NCI-H2196 treated with DMSO at 0.1 percent for 48 hours (cell line): ENCODE measurements around the gene MYL12A.
"Not testable (repeated sequence)": the region's sequence is repeated elsewhere in the genome, so short reads cannot be mapped to it uniquely, and the experiment has no call there.

Experiments
- DNase-seq: peaks from one replicate; lab custom pipeline; 2025; ENCODE audit not compliant: unreplicated experiment; lab: John Stamatoyannopoulos, UW

The MYL12A gene

DNA sequence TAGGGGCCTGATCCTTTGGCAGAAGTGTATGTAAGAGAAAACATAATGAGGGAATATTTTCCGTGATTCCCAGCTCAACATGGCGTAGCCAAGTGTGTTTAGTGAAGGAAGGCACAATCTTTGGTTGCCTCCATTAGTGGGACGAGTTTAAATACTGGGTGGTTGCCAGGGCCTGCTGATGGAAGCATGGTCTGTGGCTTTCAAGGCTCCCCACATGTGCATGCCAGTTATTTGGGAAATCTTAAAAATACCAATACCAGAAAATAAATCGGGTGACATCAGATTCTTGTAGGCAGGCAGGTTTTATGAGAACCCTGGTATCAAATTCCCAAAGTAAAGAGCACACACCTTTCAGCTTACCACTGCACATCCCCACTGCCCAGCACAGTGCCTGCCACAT is 7.1 kb downstream of the MYL12A start:
- DNase-seq, result no peak

GRCh38 chr18:3255611-3256165 is 8.1 kb downstream of the MYL12A start:
- peak; percentile 26 for DNase-seq

DNA sequence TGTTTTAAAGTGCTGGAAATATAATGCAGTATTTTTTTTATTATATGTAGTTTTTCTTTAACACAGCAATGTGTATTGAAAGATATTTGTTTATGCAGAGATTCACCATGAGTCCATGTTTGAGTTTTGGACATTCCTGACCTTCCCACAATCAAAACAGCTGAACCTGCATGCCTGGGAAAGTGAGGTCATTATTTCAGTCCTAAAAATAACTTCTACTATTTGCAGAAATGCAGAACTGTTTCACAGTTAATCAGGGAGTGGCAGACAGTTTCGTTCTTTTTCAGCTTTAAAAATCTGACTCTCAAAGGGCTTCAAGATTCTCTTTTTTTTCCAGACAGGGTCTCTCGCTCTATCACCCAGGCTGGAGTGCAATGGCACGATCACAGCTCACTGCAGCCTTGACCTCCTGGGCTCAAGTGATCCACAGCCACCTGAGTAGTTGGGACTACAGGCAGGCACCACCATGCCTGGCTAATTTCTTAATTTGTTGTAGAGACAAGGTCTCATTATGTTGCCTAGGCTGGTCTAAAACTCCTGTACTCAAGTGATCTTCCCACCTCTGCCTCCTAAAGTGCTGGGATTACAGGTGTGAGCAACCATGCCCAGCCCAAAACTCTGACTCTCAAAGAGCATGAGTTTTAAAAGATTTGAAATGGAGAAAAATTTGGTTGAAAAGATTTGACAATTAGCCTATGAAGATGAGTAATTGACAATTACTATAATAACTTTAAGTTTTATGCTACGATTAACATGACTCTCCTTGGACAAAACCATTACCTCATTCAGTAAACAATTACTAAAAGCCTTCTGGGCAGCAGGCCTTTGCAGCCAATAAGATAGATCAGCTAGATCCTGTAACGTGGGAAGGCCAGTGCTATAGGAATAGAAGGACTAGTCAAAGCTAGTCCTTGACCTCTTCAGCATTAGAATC is 9.4 kb downstream of the MYL12A start:
- peak; percentile 24 for DNase-seq

GRCh38 chr18:3257627-3258120 is 10.1 kb downstream of the MYL12A start:
- no peak for DNase-seq

DNA sequence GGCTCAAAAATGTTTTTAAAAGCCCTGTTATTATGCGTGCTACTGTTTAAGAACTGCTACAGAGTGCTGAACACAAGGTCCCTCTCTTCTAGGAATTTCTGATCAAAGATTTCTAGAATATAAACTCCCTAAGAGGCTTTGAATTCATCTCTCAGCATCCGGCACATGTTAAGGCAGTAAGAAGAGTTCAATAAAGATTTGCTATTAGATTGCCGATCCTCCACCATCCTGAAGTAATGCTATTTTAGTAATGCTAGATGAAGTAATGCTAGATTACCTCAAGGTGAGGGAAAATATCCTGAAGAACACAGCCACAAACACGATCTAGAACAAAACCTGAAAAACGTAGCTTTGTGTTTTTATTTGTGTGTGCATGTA is 13.4 kb downstream of the MYL12A start:
- DNase-seq, result no peak

DNA sequence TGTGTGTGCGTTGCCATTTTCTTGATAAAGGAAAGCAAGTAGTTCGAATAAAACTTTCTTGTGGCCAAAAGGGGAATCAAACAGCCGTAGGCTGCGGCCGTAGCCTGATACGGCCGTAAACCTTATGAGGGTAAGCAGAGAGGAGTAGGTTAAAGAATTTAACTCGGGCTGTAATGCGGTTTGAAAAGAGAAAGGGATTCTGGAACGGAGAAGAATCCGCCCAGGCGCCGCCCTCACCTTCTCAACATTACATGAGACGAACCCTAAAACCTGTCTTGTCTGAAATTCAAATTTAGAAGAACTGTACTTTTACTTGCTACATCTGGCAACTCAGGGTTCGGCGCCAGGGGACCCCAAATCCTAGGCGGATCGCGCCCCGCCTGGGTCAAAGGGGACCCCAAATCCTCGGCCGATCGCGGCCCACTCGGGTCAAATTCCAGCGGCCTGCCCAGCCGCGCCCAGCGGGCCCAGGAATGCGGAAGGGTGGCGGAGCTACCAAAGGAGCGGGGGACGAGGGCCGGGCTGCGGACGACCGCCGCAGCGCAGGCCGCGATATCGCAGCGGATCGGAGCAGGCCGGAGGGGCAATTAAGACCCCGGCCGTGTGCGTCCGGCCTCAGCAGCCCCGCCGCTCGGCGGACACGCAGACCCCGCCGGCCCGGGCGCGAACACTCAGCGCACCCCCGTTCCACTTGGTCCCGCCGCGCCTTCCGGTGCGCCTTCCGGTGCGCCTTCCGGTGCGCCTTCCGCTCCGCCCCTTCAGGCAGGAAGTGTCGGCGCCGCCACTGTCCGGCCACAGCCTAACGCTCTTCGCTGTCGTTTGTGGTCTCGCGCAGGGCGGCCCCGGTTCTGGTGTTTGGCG is 14.0 kb downstream of the MYL12A start, which contains the start of gene MYL12B:
TSS of gene MYL12B (plus strand) at position 761 of the 861 bp plus-strand sequence. CDS start 10,766 bp downstream, outside the sequence.
- peak; percentile 84 for DNase-seq

GRCh38 chr18:3262234-3263131 is 14.9 kb downstream of the MYL12A start:
- no peak for DNase-seq

- no peak for DNase-seq
These were observed 15.6 kb downstream of the MYL12A start for GRCh38 chr18:3263132-3263700.

DNA sequence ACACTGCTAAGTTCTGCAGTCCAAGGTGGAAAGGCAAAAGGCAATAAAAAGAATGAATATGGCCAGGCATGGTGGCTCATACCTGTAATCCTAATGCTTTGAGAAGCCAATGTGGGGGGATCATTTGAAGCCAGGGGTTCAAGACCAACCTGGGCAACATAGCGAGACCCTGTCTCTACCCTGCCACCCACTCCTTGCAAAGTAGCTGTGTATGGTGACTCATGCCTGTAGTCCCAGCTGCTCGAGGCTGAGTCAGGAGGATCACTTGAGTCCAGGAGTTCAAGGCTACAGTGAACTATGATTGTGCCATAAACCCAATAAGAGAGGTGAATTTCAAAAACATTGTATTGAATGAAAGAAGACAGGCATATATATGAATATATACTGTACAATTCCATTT is 16.8 kb downstream of the MYL12A start:
- no peak for DNase-seq

- no peak for DNase-seq
These were observed 18.0 kb downstream of the MYL12A start for GRCh38 chr18:3265564-3266033.

- DNase-seq, result no peak
These were observed 18.5 kb downstream of the MYL12A start for GRCh38 chr18:3266062-3266608.

DNA sequence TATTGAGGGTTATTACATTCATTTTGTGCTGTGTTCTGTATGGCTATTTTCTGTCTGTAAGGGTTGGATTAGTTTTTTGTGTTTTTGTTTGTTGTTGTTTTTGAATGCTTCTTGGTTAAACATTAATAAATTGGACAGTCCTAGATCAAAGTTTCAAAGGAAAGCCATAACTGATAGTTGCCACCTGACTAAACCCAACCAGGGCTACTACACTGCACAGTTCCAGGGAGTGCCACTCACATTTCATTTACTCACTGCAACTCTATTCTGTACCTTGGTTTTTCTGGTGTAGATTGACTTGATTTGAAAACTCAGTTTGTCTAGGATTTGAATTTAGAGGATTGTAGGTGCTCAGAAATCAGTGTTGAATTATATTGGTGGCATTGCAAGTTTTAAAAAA is 20.7 kb downstream of the MYL12A start:
- DNase-seq, result no peak

- no peak for DNase-seq
These were observed 21.8 kb downstream of the MYL12A start for GRCh38 chr18:3269241-3269913.

GRCh38 chr18:3269914-3270299 is 22.3 kb downstream of the MYL12A start:
- DNase-seq, result no peak

GRCh38 chr18:3273042-3273441 is 25.4 kb downstream of the MYL12A start:
- no peak for DNase-seq

DNA sequence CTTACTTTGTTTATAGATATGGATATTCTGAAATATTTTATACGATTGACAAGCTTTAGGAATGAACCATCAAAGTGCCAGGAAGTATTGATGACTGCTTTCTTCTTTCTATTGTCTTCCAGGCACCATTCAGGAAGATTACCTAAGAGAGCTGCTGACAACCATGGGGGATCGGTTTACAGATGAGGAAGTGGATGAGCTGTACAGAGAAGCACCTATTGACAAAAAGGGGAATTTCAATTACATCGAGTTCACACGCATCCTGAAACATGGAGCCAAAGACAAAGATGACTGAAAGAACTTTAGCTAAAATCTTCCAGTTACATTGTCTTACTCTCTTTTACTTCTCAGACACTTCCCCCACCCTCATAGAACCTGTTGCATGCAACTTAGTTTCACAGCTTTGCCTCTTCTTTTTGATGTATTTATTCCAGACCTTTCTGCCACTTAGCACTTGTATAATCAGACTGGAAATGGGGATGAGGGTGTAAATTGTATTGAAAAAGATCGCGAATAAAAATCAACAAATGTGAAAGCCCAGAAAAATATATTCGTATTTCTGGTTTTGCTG is 30.1 kb downstream of the MYL12A start:
- DNase-seq, result not testable (repeated sequence)

DNA sequence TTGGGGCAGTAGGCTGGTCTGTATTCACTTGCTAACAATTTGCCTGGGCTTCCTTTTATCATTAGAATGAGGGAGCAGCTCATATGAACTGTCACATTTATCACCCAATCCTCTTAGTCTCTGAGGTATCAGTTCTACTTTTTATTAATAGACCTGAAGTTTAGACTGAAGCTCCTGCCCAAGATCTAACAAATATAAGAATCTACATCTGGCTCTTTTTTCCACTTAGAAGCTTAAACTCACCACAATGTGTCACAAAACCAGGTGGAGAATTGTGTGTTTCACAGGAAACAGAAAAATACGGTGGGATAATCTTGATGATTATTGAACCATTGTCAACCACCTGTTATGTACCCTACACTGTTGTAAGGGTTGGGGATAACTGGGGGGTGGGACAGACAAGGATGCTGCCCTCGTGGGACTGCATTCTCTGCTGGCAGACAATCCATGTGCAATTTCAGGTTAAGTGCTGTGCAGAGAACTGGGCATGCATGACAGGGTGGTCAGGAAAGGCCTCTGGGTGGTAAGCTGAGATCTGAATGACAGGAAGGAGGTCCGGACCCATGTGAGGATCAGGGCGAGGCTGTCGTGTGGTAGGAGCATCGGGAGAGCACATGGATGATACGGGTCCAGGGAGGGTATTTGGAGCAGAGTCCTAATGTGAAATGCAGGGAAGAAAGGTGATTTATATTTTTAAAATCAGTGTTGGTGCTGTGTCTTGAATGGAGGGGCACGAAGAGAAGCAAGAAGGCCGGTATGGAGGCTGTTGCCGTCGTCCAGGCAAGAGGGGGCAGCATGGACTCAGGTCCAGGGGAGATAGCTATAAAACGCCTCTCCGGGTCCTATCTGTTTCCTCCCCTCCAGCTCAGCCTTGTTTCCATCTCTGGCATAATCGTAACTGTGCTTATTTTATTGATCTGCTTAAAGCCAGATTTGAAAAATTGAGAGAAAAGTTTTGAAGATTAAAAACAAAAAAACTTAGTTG is 31.9 kb downstream of the MYL12A start:
- no peak for DNase-seq
